Non-pigmented ciliary epithelial cell (primary cell): ENCODE data around the gene PCIF1.
"Not testable (repeated sequence)": the region's sequence is repeated elsewhere in the genome, so short reads cannot be mapped to it uniquely, and the experiment has no call there.

Source experiments
- DNase-seq: peaks from one replicate; pipeline ENCODE4 v3.0.0-alpha.2; 2010; ENCODE audit warnings: low read depth

The PCIF1 gene

GRCh38 chr20:45924391-45925261 lies 9.9 kb upstream of the PCIF1 start:
- DNase-seq: no peak

DNA sequence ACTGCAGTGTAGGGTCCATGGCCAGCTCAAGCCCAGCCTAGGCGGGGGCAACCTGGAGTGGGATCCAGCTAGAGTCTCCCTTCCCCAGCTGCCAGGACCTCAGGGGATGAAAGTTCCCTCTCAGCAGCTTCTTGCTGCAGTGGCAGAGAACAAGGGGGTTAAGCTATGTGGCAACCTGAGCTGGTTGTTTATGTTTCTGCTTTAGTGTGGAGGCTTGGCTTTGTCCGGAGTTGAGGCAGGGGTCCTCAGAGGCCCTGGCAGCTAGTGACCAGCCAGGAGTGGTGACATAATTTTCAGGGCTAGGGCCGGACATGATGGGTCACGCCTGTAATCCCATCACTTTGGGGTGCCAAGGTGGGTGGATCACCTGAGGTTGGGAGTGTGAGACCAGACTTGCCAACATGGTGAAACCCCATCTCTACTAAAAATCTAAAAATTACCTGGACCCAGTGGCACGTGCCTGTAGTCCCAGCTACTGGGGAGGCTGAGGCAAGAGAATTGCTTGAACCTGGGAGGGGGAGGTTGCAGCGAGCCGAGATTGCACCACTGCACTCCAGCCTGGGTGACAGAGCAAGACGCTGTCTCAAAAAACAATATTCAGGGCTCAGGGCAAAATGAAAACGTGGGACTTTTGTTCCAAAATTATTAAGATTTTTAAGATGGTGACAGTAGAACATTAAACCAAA lies 8.5 kb upstream of the PCIF1 start:
- DNase-seq: no peak

DNA sequence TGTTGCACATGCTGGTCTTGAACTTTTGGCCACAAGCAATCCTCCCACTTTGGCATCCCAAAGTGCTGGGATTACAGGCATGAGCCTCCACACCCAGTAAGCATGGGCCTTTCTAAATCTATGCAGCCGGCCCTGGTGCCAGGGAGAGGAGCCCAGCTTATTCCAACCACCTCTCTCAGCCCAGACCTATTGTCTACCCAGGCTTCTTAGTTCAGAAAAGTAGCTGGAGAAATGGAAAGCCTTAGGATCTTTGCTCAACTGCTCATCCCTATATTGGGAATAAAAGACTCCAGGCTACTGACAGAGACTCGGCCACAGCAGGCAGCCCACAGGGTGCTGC lies 7.8 kb upstream of the PCIF1 start:
- no peak for DNase-seq

DNA sequence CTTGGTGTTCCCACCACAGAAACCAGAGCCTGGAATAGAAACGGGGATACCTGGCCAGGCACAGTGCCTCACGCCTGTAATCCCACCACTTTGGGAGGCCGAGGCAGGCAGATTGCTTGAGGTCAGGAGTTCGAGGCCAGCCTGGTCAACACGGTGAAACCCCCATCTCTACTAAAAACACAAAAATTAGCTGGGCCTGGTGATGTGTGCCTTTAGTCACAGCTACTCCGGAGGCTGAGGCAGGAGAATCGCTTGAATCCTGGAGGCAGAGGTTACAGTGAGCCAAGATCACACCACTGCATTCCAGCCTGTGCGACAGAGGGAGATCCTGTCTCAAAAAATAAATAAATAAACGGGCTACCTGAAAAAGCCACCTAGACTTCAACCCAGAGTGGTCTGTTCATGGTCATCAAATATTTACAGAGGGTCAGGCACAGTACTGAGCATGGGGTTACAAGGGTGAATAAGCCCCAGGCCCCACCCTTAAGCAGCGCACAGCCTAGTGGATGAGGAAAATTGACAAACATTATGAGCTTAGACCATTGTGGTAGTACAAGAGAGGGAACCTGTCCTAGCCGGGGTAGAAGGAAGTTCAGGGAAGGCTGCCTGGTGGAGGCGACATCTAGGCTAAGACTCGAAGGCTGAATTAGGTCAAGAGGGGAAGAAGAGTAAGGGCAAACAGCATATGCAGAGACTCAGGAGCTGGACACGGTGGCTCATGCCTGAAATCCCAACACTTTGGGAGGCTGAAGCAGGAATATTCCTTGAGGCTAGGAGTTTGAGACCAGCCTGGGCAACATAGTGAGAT lies 7.2 kb upstream of the PCIF1 start:
- DNase-seq: no peak

DNA sequence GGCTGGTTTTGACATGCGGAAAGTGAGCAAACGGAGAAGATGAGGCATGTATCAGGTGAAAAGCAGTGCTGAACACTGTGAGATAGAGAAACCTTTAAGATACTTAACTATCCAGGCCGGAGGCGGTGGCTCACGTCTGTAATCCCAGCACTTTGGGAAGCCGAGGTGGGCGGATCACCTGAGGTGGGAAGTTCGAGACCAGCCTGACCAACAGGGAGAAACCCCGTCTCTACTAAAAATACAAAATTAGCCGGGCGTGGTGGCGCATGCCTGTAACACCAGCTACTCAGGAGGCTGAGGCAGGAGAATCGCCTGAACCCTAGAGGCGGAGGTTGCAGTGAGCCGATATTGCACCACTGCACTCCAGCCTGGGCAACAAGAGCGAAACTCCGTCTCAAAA lies 2.8 kb upstream of the PCIF1 start:
- not testable (repeated sequence) for DNase-seq

DNA sequence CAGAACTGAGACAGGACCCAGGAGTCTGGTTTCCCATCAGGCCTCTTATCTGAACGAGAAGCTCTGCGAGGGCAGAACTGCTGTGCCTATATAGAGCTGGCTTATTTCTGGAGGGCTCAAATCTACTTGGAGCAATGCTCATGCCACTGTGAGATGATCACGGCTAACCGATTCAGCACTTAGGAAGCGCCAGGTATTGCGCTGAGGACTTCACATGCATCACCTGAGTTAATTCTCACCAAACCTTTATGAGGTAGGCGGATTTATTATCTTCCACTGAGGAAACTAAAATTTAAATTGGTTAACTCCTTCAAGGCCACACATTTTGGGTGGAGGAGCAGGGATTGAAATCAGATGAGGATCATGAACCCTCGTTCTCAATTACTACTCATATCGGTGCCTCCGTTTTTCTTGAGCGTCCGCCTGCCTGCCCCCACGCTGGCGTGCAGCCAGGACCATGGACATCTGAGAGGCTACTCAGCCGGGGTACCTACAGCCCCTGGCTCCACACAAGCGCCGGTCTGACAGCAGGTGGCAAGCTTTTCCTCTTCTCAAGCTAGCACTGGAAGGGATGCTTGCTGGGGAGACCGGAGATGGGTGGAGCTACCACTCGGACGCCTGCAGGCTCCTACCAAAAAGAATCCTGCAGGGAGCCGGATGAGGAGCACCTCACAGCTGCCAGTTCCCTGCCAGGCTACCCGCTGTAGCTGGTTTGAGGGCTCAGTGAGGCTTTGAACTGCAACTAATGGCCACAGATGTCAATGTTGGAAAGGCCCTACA lies 1.0 kb upstream of the PCIF1 start:
- DNase-seq: no peak

DNA sequence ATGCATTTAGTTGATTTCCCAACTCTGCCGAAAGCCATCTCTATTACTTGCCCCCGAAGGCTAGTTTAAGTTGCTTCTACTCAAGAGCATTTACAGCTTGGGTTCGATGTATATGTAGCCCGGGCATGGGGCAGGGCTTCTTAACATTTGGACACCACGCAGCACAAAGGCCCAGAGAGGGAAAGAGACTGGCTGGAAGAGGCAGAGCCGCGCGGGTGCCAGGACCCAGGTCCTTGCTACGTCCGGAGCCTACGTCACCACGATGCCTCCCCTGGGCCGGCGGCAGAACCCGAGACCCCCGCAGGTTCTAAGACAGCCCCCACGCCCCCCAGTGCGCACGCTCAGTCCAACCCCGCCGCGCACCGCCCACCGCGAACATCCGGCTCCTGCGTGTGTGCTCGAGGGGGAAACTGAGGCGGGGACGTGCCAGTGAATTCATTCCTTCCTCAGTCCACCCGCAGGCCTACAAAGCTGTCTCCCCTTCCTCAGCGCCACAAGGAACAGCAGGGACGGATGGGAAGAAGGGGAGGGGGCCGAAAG lies 367 bp upstream of the PCIF1 start:
- no peak for DNase-seq

DNA sequence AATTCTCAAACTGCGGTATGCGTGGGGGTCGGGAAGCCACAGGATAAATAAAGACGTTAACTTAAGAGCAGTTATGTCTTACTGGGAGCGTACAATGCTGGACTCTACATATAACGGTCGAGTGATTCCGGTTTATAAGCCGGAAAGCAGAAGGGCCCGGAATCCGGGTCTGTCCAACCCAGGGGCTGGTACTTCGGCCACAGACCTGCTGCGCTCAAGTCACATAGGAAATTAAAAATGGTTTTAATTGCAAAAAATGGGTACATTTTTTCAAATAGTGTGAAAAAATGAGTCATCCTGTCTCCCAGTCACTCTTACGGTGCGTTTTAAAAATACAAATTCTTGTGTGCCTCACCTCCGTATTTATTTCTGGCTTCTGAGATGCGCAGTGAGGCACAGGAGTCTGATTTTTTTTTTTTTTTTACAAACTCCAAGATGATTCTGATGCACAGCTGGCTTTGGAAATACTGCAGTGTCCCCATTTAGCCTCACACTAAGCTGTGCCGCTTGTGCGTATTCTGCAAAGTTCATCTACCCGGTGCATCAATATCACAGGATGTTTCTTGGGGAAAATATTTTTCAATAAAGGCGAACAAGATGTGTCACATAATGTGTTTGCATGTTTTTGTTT lies 1.0 kb downstream of the PCIF1 start:
- no peak for DNase-seq

GRCh38 chr20:45937765-45938164 lies 3.3 kb downstream of the PCIF1 start:
- DNase-seq: no peak

- DNase-seq: no peak
These were observed 4.4 kb downstream of the PCIF1 start for GRCh38 chr20:45938727-45939438.

- DNase-seq: no peak
These were observed 5.6 kb downstream of the PCIF1 start for GRCh38 chr20:45940053-45940452.

DNA sequence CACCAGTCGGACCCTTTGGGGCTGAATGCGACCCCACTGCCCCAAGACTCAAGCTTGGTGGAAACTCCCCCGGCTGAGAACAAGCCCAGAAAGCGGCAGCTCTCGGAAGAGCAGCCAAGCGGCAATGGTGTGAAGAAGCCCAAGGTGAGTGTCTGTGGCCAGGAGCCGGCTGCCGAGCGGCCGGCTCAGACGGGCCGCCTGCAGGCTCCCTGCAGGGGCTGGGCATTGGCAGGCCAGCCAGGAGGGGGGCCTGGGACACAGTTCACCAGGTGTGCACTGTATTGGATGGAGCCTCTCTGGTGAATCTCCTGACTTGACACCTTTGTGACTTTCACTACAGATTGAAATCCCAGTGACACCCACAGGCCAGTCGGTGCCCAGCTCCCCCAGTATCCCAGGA lies 6.0 kb downstream of the PCIF1 start:
- DNase-seq: no peak

DNA sequence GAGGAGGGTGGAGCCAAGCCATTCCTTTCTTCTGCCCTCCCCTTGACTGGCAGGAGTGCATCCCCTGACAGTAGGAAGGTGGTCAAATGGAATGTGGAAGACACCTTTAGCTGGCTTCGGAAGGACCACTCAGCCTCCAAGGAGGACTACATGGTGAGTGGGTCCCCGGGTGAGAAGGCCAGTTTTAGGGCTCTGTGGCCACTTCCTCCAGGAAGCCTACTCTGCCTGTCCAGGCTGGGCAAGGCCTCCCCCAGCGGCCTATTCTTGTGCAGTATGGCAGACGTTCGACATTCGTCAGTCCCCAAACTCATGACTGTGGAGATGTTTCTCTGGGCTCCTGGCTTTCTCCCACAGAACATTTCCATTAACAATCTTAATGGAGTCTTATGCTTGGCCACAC lies 9.1 kb downstream of the PCIF1 start:
- no peak for DNase-seq

DNA sequence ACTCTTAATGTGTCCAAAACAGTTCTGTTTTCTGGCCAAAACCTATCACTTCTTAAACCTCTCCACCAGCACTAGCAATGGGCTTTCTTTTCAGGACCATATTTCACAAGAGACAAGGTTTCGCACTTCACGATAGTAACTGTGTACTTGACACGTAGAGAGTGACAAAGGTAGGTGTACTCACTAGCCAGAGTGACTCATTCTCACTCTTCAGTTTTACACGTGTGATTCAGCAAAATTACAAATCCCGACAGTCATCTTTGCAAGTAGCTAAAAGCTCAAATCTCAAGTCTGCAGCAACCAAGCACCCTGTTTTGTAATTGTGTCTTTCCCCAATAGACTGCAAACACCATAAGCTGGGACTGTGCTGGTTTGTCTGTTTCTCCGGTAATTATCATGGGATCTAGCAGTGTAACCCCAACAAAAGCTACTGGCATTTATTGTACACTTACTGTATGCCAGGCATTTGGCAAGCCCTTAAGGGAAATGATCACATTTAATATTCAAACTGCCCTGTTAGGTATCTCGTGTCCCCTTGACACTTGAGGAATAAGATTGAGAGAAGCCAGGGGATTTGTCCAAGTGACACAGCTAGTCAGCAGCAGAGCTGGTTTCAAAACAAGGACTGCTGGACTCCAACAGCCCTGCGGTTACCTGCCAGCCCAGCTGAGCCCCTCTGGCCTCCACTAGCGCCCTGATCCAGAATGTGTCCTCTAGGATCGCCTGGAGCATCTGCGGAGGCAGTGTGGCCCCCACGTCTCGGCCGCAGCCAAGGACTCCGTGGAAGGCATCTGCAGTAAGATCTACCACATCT lies 9.9 kb downstream of the PCIF1 start:
- no peak for DNase-seq

GRCh38 chr20:45944965-45945677 lies 10.6 kb downstream of the PCIF1 start:
- no peak for DNase-seq

DNA sequence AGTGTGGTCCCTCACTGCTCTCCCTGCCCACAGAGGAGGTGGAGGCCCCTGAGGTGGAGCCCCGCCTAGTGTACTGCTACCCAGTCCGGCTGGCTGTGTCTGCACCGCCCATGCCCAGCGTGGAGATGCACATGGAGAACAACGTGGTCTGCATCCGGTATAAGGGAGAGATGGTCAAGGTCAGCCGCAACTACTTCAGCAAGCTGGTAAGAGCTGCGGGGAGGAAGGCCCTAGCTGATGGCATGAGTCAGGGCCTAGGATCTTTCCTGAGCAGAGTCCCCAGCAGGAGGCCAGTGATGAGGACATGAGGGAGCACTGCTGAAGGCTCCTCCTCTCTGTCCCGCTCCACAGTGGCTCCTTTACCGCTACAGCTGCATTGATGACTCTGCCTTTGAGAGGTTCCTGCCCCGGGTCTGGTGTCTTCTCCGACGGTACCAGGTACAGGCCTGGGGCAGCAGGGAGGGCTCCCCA lies 11.2 kb downstream of the PCIF1 start:
- DNase-seq: no peak

- no peak for DNase-seq
These were observed 11.9 kb downstream of the PCIF1 start for GRCh38 chr20:45946149-45946970.
